Measurements from ENCODE around the gene NUP188.

Gene NUP188

DNA sequence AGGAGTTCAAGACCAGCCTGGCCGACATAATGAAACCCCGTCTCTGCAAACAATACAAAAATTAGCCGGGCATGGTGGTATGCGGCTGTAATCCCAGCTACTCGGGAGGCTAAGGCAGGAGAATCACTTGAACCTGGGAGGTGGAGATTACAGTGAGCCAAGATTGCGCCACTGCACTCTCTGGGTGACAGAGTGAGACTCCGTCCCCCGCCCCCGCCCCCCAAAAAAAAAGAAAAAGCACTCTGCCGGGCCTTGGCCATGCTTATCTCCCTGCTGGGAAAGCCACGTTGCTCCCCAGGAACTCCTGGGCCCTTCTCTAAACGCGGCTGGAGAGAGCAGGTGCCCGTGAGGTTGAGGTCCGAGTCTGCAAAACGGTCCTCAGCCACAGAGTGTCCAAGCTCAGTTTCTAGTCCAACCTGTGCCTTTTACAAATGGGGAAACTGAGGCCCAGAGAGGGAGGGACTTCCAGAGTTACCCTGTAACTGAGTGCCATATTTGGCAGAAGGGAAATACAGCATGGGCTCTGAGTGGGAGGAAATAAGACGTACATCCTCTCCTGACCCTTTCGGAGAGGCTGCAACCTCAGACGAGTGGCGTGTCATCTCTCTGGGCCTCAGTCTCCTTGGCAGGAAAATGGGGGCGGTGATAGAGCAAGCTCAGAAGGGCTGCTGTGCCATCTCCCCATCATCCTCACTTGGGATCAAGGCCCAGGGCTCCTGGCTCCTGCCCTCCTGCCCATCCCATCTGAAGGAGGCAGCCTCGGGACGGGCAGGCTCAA is 33.3 kb upstream of the NUP188 start:
- no peak for DNase-seq (ENCODE audit: low read depth)

DNA sequence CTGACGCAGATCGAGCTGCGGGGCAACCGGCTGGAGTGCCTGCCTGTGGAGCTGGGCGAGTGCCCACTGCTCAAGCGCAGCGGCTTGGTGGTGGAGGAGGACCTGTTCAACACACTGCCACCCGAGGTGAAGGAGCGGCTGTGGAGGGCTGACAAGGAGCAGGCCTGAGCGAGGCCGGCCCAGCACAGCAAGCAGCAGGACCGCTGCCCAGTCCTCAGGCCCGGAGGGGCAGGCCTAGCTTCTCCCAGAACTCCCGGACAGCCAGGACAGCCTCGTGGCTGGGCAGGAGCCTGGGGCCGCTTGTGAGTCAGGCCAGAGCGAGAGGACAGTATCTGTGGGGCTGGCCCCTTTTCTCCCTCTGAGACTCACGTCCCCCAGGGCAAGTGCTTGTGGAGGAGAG is 31.3 kb upstream of the NUP188 start:
- DNase-seq (ENCODE audit: low read depth): no peak

DNA sequence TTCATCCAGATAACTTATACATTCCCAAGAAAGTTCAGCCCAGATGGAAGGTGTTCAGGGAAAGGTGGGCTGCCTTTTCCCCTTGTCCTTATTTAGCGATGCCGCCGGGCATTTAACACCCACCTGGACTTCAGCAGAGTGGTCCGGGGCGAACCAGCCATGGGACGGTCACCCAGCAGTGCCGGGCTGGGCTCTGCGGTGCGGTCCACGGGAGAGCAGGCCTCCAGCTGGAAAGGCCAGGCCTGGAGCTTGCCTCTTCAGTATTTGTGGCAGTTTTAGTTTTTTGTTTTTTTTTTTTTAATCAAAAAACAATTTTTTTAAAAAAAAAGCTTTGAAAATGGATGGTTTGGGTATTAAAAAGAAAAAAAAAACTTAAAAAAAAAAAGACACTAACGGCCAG is 30.8 kb upstream of the NUP188 start:
- DNase-seq (ENCODE audit: low read depth): no peak

DNA sequence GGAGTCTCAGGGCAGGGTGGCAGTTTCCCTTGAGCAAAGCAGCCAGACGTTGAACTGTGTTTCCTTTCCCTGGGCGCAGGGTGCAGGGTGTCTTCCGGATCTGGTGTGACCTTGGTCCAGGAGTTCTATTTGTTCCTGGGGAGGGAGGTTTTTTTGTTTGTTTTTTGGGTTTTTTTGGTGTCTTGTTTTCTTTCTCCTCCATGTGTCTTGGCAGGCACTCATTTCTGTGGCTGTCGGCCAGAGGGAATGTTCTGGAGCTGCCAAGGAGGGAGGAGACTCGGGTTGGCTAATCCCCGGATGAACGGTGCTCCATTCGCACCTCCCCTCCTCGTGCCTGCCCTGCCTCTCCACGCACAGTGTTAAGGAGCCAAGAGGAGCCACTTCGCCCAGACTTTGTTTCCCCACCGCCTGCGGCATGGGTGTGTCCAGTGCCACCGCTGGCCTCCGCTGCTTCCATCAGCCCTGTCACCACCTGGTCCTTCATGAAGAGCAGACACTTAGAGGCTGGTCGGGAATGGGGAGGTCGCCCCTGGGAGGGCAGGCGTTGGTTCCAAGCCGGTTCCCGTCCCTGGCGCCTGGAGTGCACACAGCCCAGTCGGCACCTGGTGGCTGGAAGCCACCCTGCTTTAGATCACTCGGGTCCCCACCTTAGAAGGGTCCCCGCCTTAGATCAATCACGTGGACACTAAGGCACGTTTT is 30.2 kb upstream of the NUP188 start:
- DNase-seq (ENCODE audit: low read depth): no peak

DNA sequence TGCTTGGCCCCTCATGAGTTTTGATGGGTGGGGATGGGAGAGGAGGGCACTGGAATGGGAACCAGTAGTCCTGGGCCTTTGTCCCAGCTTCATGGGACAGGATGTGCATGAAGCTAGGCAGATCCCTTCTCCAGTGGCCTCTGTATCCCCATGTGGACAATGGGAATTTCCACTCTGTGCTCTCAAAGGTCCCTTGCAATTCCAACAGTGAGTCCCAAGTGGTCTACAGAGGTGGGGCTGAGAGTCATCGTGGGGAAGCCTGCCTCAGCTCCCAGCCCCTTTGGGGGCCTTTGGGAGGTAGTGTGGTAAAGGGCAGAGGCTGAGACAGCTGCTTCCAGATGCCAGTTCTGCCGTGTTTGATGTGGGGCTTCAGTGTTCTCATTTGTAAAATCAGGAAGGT is 28.6 kb upstream of the NUP188 start:
- no peak for DNase-seq (ENCODE audit: low read depth)

DNA sequence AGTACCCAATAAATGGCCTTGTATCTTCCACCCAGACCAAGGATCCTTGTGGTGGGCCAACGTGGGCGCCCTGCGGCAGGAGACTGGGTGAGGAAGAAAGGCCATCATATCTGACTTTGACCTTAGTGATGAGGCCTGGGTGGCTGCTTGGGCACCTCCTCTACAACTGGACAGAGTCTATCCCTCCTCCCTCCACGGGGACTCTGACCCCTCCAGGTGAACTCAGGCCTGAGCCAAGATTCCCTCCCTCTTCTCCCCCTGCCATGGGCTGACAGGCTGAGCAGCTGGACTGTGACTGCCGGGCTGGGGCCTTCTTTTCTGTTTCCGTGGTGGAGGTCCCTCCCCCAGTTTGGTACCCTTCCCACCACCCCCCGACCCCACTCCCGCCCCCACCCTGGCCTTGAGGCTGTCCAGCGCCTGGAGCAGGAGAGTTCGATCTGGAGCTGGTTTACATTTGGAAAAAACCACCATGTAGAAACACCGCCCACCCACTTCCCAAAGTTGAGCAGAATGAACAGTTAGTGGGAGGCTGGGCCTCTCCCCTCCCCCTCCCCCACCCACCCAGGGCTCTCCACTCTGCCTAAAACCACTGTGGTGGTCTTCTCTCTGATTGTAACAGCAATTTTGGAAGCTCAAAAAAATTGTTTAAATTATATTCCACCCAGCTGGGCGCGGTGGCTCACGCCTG is 28.0 kb upstream of the NUP188 start:
- DNase-seq (ENCODE audit: low read depth): no peak

DNA sequence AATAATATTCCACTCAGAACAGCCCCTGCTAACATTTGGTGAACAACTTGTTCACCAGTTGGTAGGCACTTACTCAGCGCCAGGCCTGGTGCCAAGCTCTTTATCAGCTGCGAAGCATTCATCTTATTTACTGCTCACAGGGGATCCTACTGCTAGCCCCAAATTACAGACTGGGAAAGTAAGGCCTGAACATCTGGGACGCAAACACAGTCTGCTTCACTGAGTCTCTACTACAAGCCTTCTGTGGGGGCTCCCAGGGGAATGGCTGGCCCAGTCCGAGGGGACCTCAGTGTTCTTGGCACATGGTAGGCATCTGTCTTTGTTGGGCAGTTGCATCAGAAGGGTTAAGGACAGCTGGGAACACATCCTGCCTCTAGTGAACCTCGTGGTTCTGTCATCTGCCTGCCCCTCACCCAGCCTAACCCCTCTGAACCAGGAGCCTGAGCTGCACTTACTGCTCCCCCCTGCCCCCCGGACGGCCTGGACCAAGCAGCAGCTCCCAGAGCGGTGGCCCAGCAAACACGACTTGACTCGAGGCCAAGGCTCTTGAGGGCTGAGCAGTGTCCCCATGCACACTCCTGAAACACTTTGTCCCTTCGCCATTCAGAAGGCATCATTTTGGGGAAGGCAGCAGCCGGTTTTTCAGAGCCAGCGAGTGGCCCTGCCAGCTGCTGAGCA is 27.0 kb upstream of the NUP188 start, which contains the start of gene PHYHD1:
Gene PHYHD1, plus strand, starts transcription at position 602 of the 678 bp plus-strand sequence. CDS start 1,342 bp downstream, outside the sequence.
- DNase-seq (ENCODE audit: low read depth): no peak

DNA sequence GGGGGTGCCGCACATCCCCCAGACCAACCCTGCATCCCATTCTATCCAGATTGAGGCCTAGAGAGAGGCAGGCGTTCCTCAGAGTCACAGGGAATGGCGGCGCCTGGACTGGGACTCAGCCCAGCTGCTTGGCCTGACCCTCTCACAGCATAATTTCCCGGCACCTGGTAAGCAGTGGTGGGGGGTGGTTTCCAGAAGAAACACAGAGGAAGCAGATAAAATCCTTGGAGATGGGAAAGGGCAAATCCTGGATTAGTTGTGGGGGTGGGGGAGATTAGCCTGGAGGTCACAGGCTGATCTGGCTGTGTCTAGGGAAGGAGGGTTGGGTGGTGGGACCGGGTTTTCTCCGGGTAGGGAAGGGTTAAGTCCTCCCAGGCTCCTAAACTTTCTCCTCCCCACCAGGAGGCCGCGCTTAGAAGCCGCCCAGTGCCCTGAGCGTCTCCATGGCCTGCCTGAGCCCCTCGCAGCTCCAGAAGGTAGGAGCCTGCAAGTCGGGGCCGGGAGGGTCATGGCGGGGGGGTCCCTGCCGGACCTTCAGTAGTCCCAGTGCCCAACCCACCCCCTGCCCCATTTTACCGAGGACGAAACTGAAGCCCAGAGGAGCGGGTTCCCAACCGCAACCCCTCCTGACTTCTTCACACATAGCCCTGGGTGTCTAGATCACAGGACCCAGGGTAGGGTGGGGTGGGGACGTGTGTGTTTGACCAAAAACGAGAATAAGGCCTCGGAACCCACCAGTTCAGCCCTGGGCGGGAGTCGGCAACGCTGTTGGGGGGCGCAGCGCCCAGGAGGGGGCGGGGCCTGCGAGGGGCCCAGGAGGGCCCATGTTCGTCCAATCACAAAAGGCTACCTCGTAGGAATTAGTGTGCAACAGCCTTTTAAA is 25.4 kb upstream of the NUP188 start:
- no peak for DNase-seq (ENCODE audit: low read depth)

DNA sequence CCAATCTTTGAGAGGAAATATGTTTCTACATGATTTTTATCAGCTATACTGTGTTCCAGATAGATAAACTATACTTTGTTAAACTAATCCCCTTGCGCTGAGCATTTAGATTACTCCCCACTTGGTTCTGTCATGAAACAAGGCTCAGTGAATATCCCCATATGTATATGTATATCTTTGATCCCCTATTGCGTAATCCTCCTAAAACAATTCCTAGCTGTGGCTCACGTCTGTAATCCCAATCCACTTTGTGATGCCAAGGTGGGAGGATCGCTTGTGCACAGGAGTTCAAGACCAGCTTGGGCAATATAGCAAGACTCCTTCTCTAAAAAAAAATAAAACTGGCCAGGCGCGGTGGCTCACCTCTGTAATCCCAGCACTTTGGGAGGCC is 24.0 kb upstream of the NUP188 start:
- DNase-seq (ENCODE audit: low read depth): no peak

DNA sequence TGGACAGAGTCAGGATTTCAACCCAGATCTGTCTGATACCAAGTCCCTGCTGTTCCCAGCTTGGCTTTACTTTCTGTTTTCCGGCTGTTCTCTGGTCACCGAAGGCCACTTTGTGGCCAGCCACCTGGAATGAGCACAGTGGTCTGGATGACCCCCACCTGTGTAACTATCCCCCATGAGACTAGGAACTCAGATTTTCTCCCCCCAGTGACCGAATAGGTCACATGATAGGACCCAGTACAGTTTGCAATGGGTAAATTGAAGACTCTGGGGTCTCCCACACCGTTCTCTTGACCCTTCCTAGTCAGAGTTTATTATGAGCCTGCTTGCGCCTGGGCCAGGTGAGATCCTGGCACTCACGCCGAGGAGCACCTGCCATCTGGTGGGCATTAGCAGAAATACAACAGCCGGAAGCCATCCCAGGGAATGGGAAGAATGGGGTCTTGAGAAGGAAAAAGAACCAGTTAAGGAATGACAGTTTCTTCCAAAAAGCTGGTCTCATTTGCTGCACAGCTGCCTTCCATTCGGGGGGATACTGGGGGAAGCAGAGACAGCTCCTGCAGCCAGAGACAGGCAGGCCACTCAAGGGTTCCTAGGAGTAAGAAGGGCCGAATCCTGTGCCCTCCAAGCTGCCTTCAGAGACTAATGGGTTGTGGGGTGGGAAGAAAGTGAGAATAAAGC is 19.6 kb upstream of the NUP188 start:
- DNase-seq (ENCODE audit: low read depth): peak; percentile 37

DNA sequence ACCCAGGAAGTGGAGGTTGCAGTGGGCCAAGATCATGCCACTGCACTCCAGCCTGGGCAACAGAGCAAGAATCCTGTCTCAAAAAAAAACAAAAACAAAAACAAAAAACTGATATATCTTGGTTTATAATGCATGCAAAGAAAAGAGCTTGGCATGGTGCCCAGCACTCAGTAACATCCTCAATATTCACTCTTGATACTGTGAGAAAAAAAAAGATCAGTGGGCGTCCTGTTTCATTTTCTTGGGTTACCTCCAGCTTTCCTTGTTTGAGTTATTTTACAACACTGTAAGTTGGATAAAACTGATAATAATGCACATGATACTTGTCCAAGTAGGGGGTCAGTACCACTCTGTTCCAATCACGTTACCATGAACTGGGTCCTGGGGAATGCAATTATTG is 18.9 kb upstream of the NUP188 start:
- no peak for DNase-seq (ENCODE audit: low read depth)

DNA sequence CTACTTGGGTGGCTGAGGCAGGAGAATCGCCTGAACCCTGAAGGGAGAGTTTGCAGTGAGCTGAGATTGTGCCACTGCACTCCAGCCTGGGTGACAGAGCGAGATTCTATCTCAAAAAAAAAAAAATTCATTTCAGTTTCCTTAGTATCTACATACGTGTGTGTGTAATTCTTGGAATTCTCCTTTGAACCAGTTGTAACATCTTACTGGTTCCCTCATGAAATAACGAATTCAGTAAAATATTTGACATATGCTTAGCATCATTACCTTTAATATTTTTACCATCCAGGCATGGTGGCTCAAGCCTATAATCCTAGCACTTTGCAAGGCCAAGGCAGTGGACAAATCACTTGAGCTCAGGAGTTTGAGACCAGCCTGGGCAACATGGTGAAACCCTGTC is 17.9 kb upstream of the NUP188 start:
- no peak for DNase-seq (ENCODE audit: low read depth)

DNA sequence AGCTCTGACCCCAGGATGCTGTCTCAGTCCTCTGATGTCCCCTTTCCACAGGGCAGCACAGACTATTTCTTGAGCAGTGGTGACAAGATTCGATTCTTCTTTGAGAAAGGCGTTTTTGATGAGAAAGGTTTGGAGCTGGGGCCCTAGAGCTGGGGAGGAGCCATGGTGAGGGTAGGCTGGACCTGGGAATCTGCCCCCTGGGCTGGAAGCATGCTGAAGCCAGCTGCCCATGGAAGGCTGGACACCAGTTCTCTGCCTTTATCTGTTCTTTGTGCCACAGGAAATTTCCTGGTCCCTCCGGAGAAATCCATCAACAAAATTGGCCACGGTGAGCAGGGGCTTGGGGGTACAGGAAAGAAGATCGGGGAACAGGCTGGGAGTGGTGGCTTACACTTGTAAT is 13.8 kb upstream of the NUP188 start:
- DNase-seq (ENCODE audit: low read depth): no peak

DNA sequence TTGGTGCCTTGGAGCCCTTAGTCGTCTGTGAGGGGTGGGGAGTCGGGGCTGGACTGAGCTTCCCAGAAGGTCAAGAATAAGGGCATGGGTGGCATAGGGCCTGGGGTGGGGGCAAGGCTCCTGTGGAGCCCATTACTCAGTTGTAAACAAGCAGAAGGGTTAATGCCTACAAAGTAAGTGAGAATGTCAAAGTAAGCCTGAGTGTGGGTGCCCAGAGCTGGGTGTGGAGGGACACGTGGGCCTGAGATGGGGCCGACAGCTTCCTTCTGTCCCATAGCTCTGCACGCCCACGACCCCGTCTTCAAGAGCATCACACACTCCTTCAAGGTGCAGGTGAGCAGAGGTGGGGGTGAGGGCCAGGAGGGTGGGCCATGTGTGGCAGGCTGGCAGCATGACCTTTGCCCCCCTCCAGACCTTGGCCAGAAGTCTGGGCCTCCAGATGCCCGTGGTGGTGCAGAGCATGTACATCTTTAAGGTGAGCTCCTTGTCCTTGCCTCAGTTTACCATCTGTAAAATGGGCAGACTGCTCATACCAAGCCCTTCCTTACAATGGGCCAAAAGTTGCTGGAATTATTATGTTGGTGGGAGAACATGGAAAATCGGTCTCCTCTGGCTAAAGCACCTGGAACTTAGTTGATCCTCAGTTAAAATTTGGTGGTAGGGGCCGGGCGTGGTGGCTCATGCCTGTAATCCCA is 11.2 kb upstream of the NUP188 start:
- DNase-seq (ENCODE audit: low read depth): no peak

DNA sequence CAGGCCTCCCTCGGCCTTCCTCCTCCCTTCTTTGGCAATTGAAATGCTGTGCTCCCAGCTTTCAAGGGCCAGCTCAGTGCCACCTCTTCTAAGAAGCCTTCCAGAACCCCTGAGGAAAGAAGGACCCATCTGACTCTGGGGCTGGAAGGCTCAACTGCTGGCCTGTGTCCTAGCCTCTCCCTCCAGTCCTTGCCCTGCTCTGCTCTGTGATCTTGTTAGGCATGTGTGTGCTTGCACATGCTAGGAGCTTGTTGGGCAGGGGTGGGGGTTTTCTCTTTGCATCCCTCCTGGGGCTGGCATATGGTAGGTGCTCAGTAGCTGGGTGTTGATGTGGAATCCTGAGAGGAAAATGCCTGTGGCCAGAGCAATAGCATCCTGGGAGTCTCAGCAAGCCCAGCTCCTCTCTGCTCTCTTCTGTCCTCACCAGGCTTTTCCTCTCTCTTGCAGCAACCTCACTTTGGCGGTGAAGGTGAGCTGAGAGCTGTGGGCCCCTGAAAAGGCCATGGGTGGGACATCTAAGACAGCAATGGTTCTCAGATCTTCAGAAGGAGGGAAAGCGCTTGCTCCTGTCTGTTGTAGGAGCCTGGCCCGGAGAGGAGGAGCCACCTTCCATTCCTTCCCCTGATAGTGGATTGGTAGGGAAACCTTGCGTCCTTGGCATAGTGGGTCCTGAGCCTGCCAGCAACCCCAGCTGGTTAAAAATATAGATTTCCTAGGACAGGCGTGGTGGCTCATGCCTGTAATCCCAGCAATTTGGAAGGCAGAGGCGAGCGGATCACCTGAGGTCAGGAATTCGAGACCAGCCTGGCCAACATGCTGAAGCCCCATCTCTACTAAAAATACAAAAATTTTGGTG is 10.0 kb upstream of the NUP188 start:
- no peak for DNase-seq (ENCODE audit: low read depth)

DNA sequence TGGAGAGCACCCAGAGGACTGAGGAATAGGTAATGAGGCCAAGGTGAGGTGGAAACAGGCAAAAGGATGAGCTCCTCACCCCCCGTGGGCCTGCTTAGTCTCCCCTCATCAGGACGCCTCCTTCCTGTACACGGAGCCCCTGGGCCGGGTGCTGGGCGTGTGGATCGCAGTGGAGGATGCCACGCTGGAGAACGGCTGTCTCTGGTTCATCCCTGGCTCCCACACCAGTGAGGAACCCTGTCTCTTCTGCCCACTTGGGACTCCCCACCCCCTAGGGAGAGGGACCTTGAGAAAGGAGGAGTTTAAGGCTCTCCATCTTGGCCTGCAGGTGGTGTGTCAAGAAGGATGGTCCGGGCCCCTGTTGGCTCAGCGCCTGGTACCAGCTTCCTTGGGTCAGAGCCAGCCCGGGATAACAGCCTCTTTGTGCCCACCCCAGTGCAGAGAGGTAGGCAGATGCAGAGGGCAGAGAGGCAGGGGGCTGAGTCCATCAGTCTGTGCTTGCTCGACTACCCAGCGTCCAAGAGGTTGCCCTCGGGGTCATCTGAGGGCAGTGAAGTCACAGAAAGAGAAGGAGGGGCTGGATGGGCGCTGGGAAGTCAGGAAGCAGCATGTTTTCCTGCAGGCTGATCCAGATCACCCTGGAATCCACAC is 7.1 kb upstream of the NUP188 start:
- no peak for DNase-seq (ENCODE audit: low read depth)

DNA sequence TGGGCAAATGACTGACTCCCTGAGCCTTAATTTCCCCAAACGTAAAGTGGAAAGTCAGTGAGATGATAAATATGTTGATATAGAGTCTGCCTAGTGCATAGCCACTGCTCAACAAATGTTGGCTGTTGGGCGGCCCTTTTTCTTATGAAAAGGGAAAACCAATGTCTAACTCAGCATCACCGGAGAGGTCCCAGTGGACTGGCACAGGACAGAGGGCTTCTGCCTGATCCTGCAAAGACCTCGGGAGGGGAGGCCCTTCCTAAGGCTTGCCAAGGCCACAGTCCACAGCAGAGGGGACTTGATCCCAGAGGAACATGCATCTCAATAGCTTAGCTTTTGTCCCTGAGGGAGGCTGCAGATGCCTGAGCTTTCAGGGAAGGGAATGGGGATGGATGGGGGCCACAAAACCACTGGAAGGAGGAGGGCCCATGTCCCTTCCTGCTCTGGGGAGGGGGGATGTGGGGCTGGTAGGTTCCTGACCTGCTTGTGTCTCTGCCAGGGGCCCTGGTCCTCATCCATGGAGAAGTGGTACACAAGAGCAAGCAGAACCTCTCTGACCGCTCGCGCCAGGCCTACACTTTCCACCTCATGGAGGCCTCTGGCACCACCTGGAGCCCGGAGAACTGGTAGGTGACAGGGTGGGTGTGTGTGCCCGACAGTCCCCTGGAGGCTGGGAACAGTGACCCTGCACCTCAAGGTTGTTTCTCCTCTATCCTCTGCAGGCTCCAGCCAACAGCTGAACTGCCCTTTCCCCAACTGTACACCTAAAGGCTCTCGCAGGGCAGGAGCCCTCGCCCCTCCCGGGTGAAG is 6.3 kb upstream of the NUP188 start:
- DNase-seq (ENCODE audit: low read depth): no peak

Measured in stimulated activated CD8-positive, alpha-beta memory T cell treated with anti-CD3 and anti-CD28 coated beads, Interleukin-12 subunit alpha, Interleukin-12 subunit beta, amount 100 ng/mL, for 1 hour (primary cell).